ENCODE measurements around the gene ZNF600.
"Not testable (repeated sequence)": the region's sequence is repeated elsewhere in the genome, so short reads cannot be mapped to it uniquely, and the experiment has no call there.

ZNF600 gene

DNA sequence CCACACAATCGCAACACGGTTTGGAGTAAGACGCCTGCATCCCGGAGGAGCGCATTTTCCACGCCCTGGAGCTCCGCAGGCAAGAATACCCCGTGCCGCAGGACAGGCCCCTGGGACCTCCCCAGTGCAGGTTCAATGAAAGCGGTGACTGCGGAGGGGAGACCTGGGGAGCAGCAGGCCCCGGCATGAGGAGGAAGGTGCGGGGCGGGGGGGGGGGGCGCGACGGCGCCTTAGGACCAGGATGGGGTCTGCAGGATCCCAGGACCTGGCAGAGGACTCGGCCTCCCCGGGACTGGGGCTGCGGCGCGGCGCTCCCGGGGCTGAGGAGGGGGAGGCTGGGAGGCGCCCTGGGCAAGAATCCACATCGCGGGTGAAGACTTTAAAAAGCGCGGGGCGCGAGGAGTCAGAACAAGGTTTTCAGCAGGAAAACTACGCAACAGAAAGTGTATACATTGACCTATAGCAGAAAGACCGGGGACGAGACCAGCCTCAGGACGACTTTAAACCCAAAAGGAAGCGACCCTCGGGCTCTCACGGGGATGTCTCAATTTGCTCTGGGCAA lies 52.2 kb downstream of the ZNF600 start:
- no peak for DNase-seq (ENCODE audit: insufficient read length, low spot score)
- FAIRE-seq, result no peak
- TF ChIP-seq, protein P1, sequence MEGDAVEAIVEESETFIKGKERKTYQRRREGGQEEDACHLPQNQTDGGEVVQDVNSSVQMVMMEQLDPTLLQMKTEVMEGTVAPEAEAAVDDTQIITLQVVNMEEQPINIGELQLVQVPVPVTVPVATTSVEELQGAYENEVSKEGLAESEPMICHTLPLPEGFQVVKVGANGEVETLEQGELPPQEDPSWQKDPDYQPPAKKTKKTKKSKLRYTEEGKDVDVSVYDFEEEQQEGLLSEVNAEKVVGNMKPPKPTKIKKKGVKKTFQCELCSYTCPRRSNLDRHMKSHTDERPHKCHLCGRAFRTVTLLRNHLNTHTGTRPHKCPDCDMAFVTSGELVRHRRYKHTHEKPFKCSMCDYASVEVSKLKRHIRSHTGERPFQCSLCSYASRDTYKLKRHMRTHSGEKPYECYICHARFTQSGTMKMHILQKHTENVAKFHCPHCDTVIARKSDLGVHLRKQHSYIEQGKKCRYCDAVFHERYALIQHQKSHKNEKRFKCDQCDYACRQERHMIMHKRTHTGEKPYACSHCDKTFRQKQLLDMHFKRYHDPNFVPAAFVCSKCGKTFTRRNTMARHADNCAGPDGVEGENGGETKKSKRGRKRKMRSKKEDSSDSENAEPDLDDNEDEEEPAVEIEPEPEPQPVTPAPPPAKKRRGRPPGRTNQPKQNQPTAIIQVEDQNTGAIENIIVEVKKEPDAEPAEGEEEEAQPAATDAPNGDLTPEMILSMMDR (IDR thresholded peaks at IDR 0.05; ENCODE audit: insufficient read depth, missing control alignments), result no peak

DNA sequence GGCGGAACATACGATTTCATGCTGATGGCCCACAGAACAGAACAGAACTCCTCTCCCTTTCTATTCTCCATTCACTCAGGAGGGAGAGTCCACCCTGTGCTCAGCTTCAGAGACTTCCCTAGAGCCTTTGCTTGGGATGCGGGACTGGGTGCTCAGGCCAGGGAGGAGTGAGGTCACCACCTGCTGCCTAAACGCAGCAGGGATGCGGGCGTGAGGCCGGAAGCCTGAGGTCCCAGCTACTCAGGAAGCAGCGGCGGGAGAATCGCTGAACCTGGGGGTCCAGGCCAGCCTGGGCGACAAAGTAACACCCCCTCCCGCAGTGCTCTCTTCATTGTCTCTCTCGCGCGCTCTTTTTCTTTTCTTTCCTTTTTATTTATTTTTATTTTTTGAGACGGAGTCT lies 60.5 kb downstream of the ZNF600 start:
- FAIRE-seq; DNase-seq (ENCODE audit: insufficient read length, low spot score): not testable (repeated sequence)

DNA sequence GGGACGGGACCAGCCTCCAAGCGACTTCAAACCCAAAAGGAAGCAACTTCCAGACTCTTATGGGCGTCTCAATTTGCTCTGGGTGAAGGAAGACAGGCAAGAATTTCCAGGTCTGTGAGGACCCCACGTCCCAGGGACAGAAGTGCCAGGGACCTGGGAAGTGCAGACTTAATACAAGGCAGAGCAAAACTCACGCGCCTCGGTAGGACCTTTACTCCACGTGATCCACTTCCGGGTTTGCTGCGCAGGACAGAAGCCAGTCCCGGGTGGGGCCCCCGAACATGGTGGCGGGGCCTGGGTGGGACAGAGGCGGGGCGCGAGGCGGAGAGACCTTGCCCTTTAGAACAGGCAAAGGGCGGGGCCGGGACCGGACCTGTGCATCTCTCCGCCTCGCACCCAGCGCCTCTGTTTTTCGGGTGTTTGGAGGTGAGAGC lies 61.0 kb downstream of the ZNF600 start:
- DNase-seq (ENCODE audit: insufficient read length, low spot score) (no peak), FAIRE-seq (no peak)
- TF ChIP-seq, protein P1 (IDR thresholded peaks at IDR 0.05; ENCODE audit: insufficient read depth, missing control alignments), result no peak

DNA sequence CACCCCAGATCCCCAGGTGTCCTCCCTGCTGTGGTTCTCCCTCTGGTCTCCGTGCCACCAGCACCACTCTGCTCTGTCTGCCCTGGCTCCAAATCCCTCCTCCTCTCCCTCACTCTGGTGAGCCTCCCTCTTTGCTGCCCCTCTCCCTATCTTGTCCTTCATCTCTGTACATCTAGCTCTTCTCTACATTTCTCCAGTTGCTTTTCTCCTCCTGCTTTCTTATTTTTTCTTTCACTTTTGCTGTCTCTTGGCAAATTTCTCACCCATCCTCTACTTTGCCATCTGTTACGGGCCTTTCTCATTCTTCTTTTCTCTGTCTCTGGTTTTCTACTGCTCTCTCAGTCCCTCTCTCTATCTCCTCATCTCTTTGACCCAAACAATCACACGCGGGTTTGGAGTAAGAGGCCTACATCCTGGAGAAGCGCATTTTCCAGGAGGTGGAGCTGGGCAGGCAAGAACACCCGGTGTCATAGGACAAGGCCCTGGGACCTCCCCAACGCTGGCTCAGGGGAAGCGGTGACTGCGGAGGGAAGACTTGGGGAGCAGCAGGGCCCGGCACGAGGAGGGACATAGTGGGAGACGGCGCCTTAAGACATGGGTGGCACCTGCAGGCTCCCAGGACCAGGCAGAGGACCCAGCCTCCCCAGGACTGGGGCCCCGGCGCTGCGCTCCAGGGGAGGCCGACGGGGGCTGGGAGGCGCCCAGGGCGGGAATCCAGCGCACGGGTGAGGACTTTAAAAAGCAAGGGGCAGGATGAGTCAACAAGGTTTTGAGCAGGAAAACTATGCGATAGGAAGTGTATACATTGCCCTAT lies 61.7 kb downstream of the ZNF600 start:
- FAIRE-seq (no peak), DNase-seq (ENCODE audit: insufficient read length, low spot score) (no peak)
- TF ChIP-seq, protein P1 (IDR thresholded peaks at IDR 0.05; ENCODE audit: insufficient read depth, missing control alignments), result no peak

DNA sequence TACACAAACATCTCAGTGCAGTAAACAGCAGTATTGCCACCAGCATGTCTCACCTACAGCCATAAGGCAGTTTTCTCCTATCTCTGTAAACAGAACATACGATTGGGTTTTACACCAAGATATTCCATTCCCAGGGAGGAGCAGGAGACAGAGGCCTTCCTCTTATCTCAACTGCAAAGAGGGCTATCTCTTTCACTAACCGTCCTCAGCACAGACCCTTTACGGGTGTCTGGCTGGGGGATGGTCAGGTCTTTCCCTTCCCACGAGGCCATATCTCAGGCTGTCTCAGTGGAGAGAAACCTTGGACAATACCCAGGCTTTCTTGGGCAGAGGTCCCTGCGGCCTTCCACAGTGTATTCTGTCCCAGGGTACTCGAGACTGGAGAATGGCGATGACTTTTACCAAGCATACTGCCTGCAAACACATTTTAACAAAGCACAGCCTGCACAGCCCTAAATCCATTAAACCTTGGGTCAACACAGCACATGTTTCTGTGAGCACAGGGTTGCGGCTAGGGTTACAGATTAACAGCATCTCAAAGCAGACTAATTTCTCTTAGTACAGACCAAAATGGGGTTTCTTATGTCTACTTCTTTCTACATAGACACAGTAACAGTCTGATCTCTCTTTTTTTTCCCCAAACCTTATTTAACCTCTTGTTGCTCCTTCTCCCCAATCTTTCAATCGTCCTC lies 62.5 kb downstream of the ZNF600 start:
- not testable (repeated sequence) for FAIRE-seq; DNase-seq (ENCODE audit: insufficient read length, low spot score)

DNA sequence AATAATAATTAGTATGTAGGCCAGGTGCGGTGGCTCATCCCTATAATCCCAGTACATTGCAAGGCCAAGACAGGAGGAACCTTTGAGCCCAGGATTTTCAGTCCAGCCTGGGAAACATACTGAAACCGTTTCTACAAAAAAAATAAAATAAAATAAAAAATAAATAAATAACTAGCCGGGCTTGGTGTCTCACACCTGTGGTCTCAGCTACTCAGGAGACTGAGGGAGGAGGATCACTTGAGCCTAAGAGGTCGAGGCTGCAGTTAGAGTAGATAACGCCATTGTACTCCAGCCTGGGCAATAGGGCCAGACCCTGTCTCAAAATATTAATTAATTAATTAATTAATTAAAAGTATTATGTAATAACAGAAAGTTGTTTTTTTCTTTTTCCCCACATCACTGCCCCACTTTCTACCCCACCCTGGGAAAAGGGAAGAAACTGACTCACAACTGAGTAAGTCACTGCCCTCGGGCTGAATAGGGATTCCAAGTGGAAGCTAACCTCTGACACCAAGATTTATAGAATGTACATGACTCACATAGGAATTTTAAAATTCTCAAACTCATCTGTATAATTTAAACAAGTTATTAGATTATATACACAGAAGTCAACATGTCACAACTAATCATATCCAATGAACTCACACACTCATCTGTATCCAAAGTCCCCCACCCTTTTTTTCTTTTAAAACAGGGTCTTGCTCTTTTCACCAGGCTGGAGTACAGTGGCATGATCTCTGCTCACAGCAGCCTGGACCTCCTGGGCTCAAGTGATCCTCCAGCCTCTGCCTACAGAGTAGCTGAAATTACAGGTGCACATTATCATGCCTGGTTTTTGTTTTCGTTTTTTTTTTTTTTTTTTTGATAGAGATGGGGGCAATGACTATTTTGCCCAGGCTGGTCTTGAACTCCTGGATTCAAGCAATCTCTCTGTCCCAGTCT lies 64.3 kb downstream of the ZNF600 start:
- no peak for FAIRE-seq
- TF ChIP-seq, protein P1 (IDR thresholded peaks at IDR 0.05; ENCODE audit: insufficient read depth, missing control alignments), result no peak

DNA sequence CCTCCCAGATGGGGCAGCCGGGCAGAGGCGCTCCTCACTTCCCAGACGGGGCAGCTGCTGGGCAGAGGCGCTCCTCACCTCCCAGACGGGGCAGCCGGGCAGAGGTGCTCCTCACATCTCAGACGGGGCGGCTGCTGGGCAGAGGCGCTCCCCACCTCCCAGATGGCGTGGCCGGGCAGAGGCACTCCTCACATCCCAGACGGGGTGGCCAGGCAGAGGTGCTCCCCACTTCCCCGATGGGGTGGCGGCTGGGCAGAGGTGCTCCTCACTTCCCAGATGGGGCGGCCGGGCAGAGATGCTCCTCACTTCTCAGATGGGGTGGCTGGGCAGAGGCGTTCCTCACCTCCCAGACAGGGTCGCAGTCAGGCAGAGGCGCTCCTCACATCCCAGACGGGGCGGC lies 66.0 kb downstream of the ZNF600 start:
- not testable (repeated sequence) for FAIRE-seq; DNase-seq (ENCODE audit: insufficient read length, low spot score)

More for the DNA sequence above, 64.3 kb downstream of the ZNF600 start:
- DNase-seq (ENCODE audit: insufficient read length, low spot score), result no peak

DNA sequence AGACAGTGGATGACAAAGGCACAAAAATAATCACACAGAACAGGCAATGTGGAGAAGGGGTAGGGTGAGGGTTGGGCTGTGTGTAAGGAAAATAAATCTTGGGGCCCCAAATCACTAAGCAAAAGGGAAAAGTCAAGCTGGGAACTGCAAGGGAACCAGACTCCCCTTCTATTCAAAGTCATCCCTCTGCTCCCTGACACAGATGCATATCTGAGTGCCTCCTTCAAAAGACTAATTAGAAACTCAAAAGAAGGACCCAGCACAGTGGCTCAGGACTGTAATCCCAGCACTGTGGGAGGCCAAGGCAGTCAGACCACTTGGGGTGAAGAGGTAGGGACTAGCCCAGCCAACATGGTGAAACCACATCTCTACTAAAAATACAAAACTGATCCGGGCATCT lies 70.1 kb downstream of the ZNF600 start:
- TF ChIP-seq, protein P1 (IDR thresholded peaks at IDR 0.05; ENCODE audit: insufficient read depth, missing control alignments), result no peak
- no peak for FAIRE-seq

DNA sequence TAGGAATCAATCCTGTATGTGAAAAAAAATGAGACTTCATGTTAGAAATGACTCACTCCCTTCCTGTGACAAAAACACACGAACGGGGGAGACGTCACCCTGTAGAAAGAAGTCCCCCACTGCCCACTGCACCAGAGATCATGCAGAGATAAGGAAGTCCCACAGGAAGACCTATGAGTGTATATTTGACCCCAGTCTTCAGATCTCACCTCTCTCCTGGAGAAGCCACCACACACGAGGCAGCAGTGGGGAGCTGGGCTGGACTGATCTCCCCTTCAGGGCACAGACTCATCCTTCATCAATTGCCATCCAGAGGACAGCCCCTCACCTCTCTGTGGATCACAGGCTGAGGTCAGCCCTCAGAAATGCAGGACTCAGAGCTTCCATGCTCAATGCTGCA lies 70.7 kb downstream of the ZNF600 start:
- FAIRE-seq; DNase-seq (ENCODE audit: insufficient read length, low spot score): not testable (repeated sequence)

More for the DNA sequence above, 70.1 kb downstream of the ZNF600 start:
- DNase-seq (ENCODE audit: insufficient read length, low spot score), result no peak

DNA sequence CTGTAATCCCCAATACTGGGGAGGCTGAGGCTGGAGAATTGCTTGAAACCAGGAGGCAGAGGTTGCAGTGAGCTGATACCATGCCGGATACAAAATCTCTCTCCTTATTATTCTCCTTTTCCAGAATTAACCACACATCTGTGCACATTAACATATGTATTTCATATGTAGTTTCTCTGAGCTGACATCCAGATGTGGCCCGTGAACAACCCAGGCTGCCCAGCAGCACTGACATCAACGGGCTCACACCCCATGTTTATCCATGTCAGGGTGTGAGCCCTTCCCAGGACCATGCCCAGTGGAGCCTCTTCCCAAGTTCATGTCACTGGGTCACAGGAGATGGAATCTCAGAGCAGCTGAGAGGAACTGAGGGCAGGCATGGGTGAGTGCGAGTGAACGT lies 71.3 kb downstream of the ZNF600 start:
- FAIRE-seq; DNase-seq (ENCODE audit: insufficient read length, low spot score): not testable (repeated sequence)
